HEK293T (cell line): ENCODE results near the gene ZBTB2.

Source experiments
- CTCF ChIA-PET: fragments of 350-600 bp; formaldehyde crosslinking; extraction: SDS; loops from one replicate; lab custom pipeline; 2021; ENCODE audit warnings: antibody characterized with exemption, inconsistent platforms; lab: Yijun Ruan, JAX
- POLR2A ChIA-PET: fragments of 350-600 bp; formaldehyde crosslinking; extraction: SDS; loops from one replicate; lab custom pipeline; 2020; ENCODE audit warnings: antibody characterized with exemption, inconsistent platforms; lab: Yijun Ruan, JAX
- DNase-seq: peaks from one replicate; pipeline ENCODE4 v3.0.0; 2012; ENCODE audit warnings: mixed read lengths; ENCODE audit errors: extremely low spot score
- ARNT ChIP-seq: fragments of 450-650 bp; IDR thresholded peaks from 2 replicates; pipeline ENCODE4 v1.6.1; 2017; ENCODE audit warnings: mild to moderate bottlenecking
- BHLHE40 ChIP-seq: fragments of 450-650 bp; IDR thresholded peaks from 2 replicates; pipeline ENCODE4 v1.6.1; 2016; ENCODE audit warnings: mild to moderate bottlenecking, moderate library complexity, borderline replicate concordance
- CTBP1 ChIP-seq: fragments of 450-650 bp; IDR thresholded peaks from 2 replicates; pipeline ENCODE4 v1.6.1; 2016; ENCODE audit warnings: borderline replicate concordance
- ELF4 ChIP-seq: fragments of 450-650 bp; IDR thresholded peaks from 2 replicates; pipeline ENCODE4 v1.6.1; 2017; ENCODE audit warnings: antibody characterized with exemption
- FOXA1 ChIP-seq: fragments of 450-650 bp; IDR thresholded peaks from 2 replicates; pipeline ENCODE4 v1.6.1; 2016; ENCODE audit warnings: mild to moderate bottlenecking
- FOXK2 ChIP-seq: fragments of 450-650 bp; IDR thresholded peaks from 2 replicates; pipeline ENCODE4 v1.6.1; 2016; ENCODE audit warnings: mild to moderate bottlenecking
- FOXM1 ChIP-seq: fragments of 450-650 bp; IDR thresholded peaks from 2 replicates; pipeline ENCODE4 v1.6.1; 2017; ENCODE audit warnings: mild to moderate bottlenecking, borderline replicate concordance
- HDGF ChIP-seq: fragments of 450-650 bp; IDR thresholded peaks from 2 replicates; pipeline ENCODE4 v1.6.1; 2017; ENCODE audit warnings: antibody characterized with exemption, borderline replicate concordance
- L3MBTL2 ChIP-seq: fragments of 450-650 bp; conservative IDR thresholded peaks from 2 replicates; pipeline ENCODE4 v1.6.1; 2016; ENCODE audit warnings: mild to moderate bottlenecking
- LEF1 ChIP-seq: fragments of 450-650 bp; IDR thresholded peaks from 2 replicates; pipeline ENCODE4 v1.6.1; 2017; ENCODE audit warnings: mild to moderate bottlenecking, borderline replicate concordance
- NFRKB ChIP-seq: fragments of 450-650 bp; IDR thresholded peaks from 2 replicates; pipeline ENCODE4 v1.6.1; 2016; ENCODE audit warnings: mild to moderate bottlenecking, moderate library complexity
- SP1 ChIP-seq: fragments of 450-650 bp; IDR thresholded peaks from 2 replicates; pipeline ENCODE4 v1.6.1; 2017
- SUZ12 ChIP-seq: fragments of 450-650 bp; IDR thresholded peaks from 2 replicates; pipeline ENCODE4 v1.6.1; 2016; ENCODE audit warnings: mild to moderate bottlenecking
- TARDBP ChIP-seq: fragments of 450-650 bp; IDR thresholded peaks from 2 replicates; pipeline ENCODE4 v1.6.1; 2016
- ZNF384 ChIP-seq: fragments of 450-650 bp; IDR thresholded peaks from 2 replicates; pipeline ENCODE4 v1.6.1; 2016
- TF ChIP-seq, protein P1 (sequence below): fragments of 450-650 bp; IDR thresholded peaks from 2 replicates; pipeline ENCODE4 v1.6.1; 2016

Gene ZBTB2

GRCh38 chr6:151392427-151392826 lies 1.1 kb upstream of the ZBTB2 start:
- DNase-seq: no peak
- TF ChIP-seq SP1: no peak
- TF ChIP-seq HDGF: no peak
- TF ChIP-seq ELF4: no peak
- TF ChIP-seq LEF1: no peak
- TF ChIP-seq, protein P1, sequence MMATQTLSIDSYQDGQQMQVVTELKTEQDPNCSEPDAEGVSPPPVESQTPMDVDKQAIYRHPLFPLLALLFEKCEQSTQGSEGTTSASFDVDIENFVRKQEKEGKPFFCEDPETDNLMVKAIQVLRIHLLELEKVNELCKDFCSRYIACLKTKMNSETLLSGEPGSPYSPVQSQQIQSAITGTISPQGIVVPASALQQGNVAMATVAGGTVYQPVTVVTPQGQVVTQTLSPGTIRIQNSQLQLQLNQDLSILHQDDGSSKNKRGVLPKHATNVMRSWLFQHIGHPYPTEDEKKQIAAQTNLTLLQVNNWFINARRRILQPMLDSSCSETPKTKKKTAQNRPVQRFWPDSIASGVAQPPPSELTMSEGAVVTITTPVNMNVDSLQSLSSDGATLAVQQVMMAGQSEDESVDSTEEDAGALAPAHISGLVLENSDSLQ: no peak
- TF ChIP-seq CTBP1: no peak
- TF ChIP-seq L3MBTL2: no peak
- TF ChIP-seq NFRKB: no peak
- TF ChIP-seq ZNF384: no peak
- TF ChIP-seq FOXA1: no peak
- no peak for TF ChIP-seq FOXM1
- TF ChIP-seq TARDBP: no peak
- ChIA-PET CTCF (no interaction called here), POLR2A (interaction anchor here (0.7 to 1.6 kb wide), 2 partner anchors 14 to 59 kb away, joined by 4 to 5 read pairs; partner anchors contain the start of gene RMND1)

DNA sequence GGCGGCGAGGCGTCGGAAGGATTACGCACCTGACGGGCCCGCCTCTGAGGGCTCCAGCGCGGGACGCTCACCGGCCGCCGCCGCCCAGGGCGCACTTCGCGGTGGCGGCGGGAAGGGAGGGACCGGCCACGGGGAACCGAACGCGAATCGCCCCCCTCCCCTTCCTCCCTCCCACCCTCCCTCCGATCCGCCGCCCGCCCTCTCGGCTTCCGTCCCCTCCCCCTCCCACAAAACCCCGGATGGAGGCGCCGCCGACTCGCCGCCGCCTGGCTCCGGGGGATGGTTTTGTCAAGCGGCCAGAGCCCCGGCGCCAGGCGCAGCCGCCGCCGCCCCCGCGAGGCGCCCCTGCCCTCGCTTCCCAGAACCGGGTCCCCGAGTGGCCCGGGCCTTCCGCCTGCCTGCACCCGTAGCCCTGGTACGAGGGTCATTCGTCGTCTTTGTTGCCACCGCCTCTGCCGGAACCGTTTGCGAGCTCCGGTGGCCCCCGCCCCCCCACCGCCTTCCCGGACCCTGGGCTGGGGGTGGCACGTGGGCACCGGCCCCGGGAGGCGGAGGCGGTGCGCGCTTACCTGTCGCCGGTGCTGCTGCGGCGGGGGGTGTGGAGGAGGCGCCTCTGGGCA lies 398 bp downstream of the ZBTB2 start:
- TF ChIP-seq SUZ12 (no peak), HDGF (no peak), ELF4 (no peak), FOXA1 (no peak), FOXK2 (no peak), ARNT (no peak), FOXM1 (no peak), L3MBTL2 (no peak), SP1 (no peak), ZNF384 (no peak), TARDBP (no peak), NFRKB (no peak), CTBP1 (no peak), BHLHE40 (no peak), LEF1 (no peak)
- TF ChIP-seq, protein P1: no peak
- DNase-seq: peak; percentile 72
- CTCF ChIA-PET: no interaction called here
- POLR2A ChIA-PET: interaction anchor here (0.7 to 2.0 kb wide), 3 partner anchors 11 to 61 kb away, joined by 3 to 14 read pairs (median 11); partner anchors contain the start of gene RMND1

GRCh38 chr6:151390276-151390850 lies 996 bp downstream of the ZBTB2 start:
- ChIA-PET POLR2A (interaction anchor here (0.6 to 2.0 kb wide), 6 partner anchors 11 to 376 kb away, joined by 3 to 14 read pairs (median 4); partner anchors contain the start of gene RMND1), CTCF (no interaction called here)
- peak; percentile 96 for DNase-seq
- TF ChIP-seq LEF1 (0 out of 2 replicates have a peak, but pooled peaks have one; percentile 20), FOXK2 (no peak), ARNT (peak; percentile 44), NFRKB (no peak), SUZ12 (no peak)

- TF ChIP-seq L3MBTL2: peak; percentile 41; the same call in 1 of the 2 replicates
- no peak for TF ChIP-seq CTBP1
- peak; percentile 61 for DNase-seq
- POLR2A ChIA-PET: interaction anchor here (0.6 to 2.0 kb wide), 8 partner anchors 11 to 375 kb away, joined by 3 to 14 read pairs (median 4); partner anchors contain the start of gene RMND1
- CTCF ChIA-PET: no interaction called here
These were observed 1.6 kb downstream of the ZBTB2 start for GRCh38 chr6:151389618-151390275.

DNA sequence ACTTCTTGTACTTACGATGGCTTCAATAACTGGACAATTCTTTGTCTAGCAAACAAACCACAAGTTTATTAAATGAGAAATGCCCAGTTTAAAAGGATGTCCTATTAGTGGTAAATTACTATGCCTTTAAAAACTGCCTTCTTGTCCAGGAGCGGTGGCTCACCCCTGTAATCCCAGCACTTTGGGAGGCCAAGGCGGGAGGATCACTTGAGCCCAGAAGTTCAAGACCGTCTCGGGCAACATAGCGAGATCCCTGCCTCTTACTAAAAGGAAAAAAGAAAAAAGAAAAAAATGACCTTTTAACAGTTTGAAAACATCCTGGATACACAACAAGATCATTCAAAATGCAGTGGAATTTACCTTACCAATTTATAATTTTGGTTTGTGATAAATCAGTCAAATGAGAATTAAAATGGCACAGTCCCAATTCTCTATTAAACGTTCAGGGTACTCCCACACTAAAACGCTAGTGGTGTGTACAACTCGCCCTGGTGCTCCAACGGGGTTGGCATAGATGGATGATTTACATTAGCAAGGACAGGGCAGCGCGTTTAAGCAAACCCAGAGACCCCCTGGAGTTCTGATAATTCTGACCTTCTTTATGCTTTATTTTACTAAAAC lies 2.3 kb downstream of the ZBTB2 start:
- POLR2A ChIA-PET: interaction anchor here (1.0 to 2.0 kb wide), 6 partner anchors 10 to 375 kb away, joined by 4 to 14 read pairs (median 6); partner anchors contain the start of gene RMND1
- CTCF ChIA-PET: no interaction called here
- TF ChIP-seq FOXM1 (no peak), ZNF384 (no peak), TARDBP (no peak), FOXK2 (no peak)
- TF ChIP-seq, protein P1: peak; percentile 79
- no peak for DNase-seq

DNA sequence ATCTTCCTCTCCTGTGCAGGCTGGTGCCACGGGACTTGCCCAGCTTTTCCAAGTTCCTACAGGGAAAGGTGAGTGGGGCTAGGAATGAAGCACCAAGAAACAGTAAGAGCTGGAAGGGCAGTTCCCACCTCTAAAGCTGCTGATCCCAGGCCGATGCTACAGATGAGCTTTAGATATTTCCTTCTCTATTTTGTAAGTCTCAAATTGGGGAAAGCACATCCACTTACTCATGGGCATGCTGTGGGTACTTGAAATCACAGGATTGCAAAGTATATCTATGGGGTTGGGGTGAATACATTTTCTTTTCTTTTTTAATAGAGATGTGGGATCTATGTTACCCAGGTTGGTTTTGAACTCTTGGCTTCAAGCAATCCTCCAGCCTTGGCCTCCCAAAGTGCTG lies 3.1 kb downstream of the ZBTB2 start:
- TF ChIP-seq HDGF (no peak), L3MBTL2 (no peak), FOXA1 (no peak), ZNF384 (no peak), TARDBP (no peak), SUZ12 (no peak), NFRKB (no peak), BHLHE40 (no peak), FOXM1 (no peak), ELF4 (no peak), LEF1 (no peak), CTBP1 (no peak), ARNT (no peak)
- TF ChIP-seq, protein P1: no peak
- DNase-seq: no peak
- POLR2A ChIA-PET: no interaction called here
- CTCF ChIA-PET: no interaction called here
